Measurements from ENCODE around the gene VSNL1.
A peak's percentile ranks its signal among the peaks of the same experiment; 100 is the strongest.

VSNL1 gene

DNA sequence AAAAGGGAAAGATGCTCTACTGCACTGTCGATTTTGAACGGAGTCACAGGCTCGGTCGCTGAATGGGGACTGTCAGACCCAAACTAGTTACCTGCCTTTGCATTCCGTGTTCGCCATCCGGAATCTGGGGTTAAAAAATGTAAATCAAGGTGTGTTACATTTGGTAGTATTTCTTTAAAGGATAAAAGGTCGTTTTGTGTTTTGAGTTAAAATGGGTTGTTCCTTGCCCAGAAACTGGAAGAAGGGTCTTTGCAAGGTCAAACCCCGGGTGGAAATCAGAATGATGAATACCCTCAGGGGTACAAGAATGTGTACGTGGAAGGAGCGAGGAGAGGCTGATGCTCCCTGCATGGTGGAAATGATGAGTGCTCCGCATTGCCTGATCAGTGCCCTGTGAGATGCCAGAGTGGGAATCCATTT is 1.0 kb downstream of the VSNL1 start:
- no peak for DNase-seq (ENCODE audit: low read depth)
- no peak overlapping the region for H3K4me3 ChIP-seq (ENCODE audit: low read depth, low read length)
- TF ChIP-seq, protein P1, sequence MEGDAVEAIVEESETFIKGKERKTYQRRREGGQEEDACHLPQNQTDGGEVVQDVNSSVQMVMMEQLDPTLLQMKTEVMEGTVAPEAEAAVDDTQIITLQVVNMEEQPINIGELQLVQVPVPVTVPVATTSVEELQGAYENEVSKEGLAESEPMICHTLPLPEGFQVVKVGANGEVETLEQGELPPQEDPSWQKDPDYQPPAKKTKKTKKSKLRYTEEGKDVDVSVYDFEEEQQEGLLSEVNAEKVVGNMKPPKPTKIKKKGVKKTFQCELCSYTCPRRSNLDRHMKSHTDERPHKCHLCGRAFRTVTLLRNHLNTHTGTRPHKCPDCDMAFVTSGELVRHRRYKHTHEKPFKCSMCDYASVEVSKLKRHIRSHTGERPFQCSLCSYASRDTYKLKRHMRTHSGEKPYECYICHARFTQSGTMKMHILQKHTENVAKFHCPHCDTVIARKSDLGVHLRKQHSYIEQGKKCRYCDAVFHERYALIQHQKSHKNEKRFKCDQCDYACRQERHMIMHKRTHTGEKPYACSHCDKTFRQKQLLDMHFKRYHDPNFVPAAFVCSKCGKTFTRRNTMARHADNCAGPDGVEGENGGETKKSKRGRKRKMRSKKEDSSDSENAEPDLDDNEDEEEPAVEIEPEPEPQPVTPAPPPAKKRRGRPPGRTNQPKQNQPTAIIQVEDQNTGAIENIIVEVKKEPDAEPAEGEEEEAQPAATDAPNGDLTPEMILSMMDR (IDR thresholded peaks at IDR 0.05; ENCODE audit: control insufficient read depth, extremely low read depth, insufficient read depth), result no peak

DNA sequence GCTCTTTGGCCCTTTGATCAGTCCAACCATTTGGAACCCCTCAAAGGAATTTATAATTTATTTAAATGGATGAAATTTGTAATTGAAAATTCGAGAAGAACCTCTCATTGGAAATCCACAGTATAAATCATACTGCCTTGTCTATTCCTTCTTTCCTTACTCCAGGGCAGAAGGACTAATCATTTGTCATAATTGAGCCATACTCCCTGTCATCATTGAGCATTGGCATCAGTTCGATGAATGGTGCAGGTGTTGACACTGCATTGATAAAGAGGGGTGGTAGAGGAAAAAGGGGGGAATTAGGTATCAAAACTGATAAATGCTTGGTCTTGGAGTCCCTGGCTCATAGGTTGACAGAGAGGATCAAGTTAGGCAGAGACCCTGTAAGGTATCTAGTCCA is 2.0 kb downstream of the VSNL1 start:
- no peak overlapping the region for H3K4me3 ChIP-seq (ENCODE audit: low read depth, low read length)
- DNase-seq (ENCODE audit: low read depth), result no peak
- TF ChIP-seq, protein P1 (IDR thresholded peaks at IDR 0.05; ENCODE audit: control insufficient read depth, extremely low read depth, insufficient read depth), result no peak

DNA sequence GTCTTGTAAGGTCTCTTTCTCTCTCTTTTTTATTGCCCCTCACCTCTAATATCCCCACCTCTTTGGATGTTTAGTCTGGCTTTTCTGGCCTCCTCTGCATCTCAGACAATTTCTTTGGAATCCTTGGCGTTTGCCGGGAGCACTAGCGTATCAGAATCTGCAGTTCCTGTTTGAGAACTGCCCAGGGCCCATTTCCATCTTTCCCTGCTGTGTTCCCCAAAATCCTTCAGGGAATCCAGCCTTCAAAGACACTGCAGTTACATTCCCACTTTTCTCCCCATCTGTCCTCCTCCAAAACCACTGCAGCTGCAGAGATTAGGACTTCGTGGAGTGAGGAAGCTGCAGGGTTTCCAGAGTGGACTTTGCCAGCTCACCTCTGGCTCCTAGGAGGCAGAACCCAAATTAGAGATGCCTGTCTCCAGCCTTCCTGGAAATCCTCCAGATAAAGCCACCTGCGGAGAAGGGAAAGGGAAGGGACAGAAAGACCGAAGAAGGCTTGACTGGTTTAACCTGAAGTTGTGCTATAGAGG is 2.7 kb downstream of the VSNL1 start:
- TF ChIP-seq, protein P1 (IDR thresholded peaks at IDR 0.05; ENCODE audit: control insufficient read depth, extremely low read depth, insufficient read depth), result no peak
- H3K4me3 ChIP-seq (ENCODE audit: low read depth, low read length), result no peak overlapping the region
- peak; percentile 35 for DNase-seq (ENCODE audit: low read depth)

DNA sequence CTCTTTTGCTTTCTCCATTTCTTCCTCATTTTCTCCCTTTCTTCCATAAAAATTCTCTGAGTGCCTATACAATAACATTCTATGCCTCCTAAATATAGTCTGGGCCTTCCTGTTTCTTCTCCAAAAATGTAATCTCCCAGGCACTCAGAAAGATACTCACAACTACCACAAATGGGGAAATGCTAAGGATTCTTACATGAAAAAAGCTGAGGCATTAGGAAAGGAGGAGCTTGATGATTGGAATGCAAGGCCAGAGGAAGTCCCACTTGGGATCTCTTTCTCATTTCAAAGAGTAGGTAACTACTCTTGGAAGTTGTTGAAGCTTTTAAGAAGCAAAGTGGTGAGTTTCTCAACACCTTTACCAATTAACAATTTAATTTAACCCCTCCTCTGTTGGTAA is 3.4 kb downstream of the VSNL1 start:
- TF ChIP-seq, protein P1 (IDR thresholded peaks at IDR 0.05; ENCODE audit: control insufficient read depth, extremely low read depth, insufficient read depth), result no peak
- no peak overlapping the region for H3K4me3 ChIP-seq (ENCODE audit: low read depth, low read length)
- no peak for DNase-seq (ENCODE audit: low read depth)

DNA sequence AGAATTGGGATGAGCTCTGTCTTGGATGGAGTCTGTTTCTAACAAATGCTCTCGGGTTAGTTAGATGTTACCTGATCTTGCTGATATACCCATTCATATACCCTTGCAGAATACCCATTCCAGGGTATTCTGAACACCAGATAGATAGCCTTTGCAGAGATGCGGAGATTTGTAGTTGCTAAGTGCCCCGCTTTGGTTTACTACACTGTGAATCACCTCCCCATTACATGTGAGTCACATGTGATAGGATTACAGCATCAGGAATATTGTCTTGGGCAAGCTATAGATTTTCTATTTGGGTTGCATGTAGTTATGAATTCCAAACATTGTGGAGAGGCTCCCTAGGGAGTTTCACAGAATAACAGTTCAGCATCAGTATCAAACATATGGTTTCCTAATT is 3.8 kb downstream of the VSNL1 start:
- TF ChIP-seq, protein P1 (IDR thresholded peaks at IDR 0.05; ENCODE audit: control insufficient read depth, extremely low read depth, insufficient read depth), result no peak
- no peak overlapping the region for H3K4me3 ChIP-seq (ENCODE audit: low read depth, low read length)
- no peak for DNase-seq (ENCODE audit: low read depth)

DNA sequence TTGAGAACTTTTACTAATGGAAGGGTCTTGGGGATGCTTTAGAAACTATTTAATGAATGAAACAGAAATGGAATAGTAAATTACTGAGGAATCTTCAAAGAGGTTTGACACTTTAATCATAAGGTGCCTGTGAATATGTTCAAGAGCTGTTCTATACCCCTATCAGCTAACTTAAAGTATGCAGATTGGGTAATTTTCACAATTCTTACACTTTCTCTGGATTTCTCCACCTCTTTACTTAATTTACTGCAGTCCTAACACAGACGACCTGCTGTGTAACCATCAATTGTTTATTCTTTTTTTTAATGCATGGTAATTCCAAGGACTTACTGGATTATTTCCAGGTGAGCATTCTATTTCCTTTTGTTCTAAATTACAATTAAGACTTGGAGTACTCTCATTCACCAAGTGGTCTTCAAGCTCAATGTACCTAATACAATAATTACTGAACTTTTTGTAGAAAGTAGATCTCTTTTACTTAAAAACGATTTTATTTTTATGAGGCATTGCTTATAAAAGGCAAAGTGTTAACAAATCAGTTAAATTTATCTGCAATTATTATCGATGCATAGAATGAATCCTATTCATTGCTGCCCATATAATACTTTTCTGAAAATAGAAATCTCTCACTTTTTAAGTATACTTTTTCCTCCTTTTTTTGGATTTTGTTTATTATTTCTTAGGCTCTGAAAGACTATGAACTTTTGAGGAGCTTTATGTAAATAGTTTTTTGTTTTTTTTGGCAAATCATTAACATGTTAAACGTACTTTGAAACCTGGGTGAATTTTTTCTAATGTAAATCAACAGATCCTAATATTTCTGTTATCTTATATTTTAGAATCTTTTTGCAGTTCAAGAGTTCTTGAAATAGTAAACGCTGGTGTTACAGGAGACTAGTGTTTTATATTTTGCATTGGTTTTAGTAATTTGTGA is 5.5 kb downstream of the VSNL1 start:
- TF ChIP-seq, protein P1 (IDR thresholded peaks at IDR 0.05; ENCODE audit: control insufficient read depth, extremely low read depth, insufficient read depth), result no peak
- DNase-seq (ENCODE audit: low read depth), result peak; percentile 6
- H3K4me3 ChIP-seq (ENCODE audit: low read depth, low read length), result no peak overlapping the region

Data from LNCaP clone FGC (cell line).